HCT116 (cell line): ENCODE measurements around the gene OPHN1.

Experiments used
- ATF3 ChIP-seq: IDR thresholded peaks from 2 replicates; pipeline ENCODE4 v1.6.1; 2012
- CTCF ChIP-seq, 3 experiments: fragments of 200-600 bp in 1 of 3; sonication (generic) in 1 of 3; IDR thresholded peaks in 2 of 3; conservative IDR thresholded peaks in 1 of 3; 2 replicates each; pipeline ENCODE4 v1.5.1; 2012 to 2017; ENCODE audit warnings: low read depth in 2 of 3, low read length in 2 of 3, antibody characterized with exemption in 1 of 3, borderline replicate concordance in 1 of 3, control low read depth in 1 of 3, mild to moderate bottlenecking in 1 of 3, mixed read lengths in 1 of 3, mixed run types in 1 of 3, moderate library complexity in 1 of 3; ENCODE audit not compliant: insufficient read depth in 1 of 3
- EGR1 ChIP-seq: IDR thresholded peaks from 2 replicates; pipeline ENCODE4 v1.6.1; 2012; ENCODE audit warnings: low read depth
- ELF1 ChIP-seq: IDR thresholded peaks from 2 replicates; pipeline ENCODE4 v1.6.1; 2012; ENCODE audit warnings: low read depth, borderline replicate concordance
- EZH2 ChIP-seq: fragments of 200-600 bp; sonication (generic); IDR thresholded peaks from 2 replicates; pipeline ENCODE4 v1.6.1; 2017; ENCODE audit warnings: antibody characterized with exemption, mixed run types
- EZH2phosphoT487 ChIP-seq: fragments of 200-600 bp; IDR thresholded peaks from 2 replicates; pipeline ENCODE4 v1.6.1; 2018; ENCODE audit warnings: antibody characterized with exemption, borderline replicate concordance
- POLR2A ChIP-seq: IDR thresholded peaks from 2 replicates; pipeline ENCODE4 v1.7.0; 2011; ENCODE audit warnings: borderline replicate concordance; ENCODE audit not compliant: insufficient read depth, insufficient read length; ENCODE audit errors: extremely low read depth
- POLR2AphosphoS5 ChIP-seq: IDR thresholded peaks from 2 replicates; pipeline ENCODE4 v1.6.1; 2011; ENCODE audit warnings: mild to moderate bottlenecking, low read depth, low read length, moderate library complexity
- REST ChIP-seq: IDR thresholded peaks from 2 replicates; pipeline ENCODE4 v1.6.1; 2012; ENCODE audit warnings: low read depth
- SIN3A ChIP-seq: IDR thresholded peaks from 2 replicates; pipeline ENCODE4 v1.6.1; 2012; ENCODE audit warnings: low read depth
- SP1 ChIP-seq: IDR thresholded peaks from 2 replicates; pipeline ENCODE4 v1.6.1; 2012; ENCODE audit warnings: low read depth
- ZNF274 ChIP-seq: fragments of 200-500 bp; sonication (Bioruptor generic); IDR thresholded peaks from 2 replicates; pipeline ENCODE4 v1.6.1; 2014; ENCODE audit warnings: mild to moderate bottlenecking, low read depth, low read length, inconsistent platforms

GRCh38 chrX:68254738-68255645 is 178.3 kb downstream of the OPHN1 start:
- TF ChIP-seq CTCF (IDR thresholded peaks at IDR 0.05 in 2 of 3, conservative IDR thresholded peaks at IDR 0.05 in 1 of 3; ENCODE audit: borderline replicate concordance in 1 of 3, insufficient read depth in 1 of 3, low read depth in 2 of 3, low read length in 2 of 3) (no peak), EZH2 (no peak), POLR2A (no peak), ELF1 (no peak), POLR2AphosphoS5 (no peak), ZNF274 (no peak), REST (no peak), EZH2phosphoT487 (no peak), SP1 (no peak), EGR1 (no peak), ATF3 (no peak), SIN3A (no peak)
